SU-DHL-6 (cell line): ENCODE results near the gene SLC25A13.

Experiments
- H2AFZ ChIP-seq: fragments of 200-600 bp; sonication (generic); 2 replicates; pipeline ENCODE4 v1.6.1; 2014; ENCODE audit warnings: low read depth, mild to moderate bottlenecking, moderate library complexity, mixed read lengths, antibody characterized with exemption, low read length; ENCODE audit not compliant: severe bottlenecking
- H3F3A ChIP-seq: fragments of 200-600 bp; shearing (Covaris generic); 2 replicates; pipeline ENCODE4 v1.6.0; 2016; ENCODE audit warnings: antibody characterized with exemption, mild to moderate bottlenecking; ENCODE audit not compliant: insufficient read depth
- H3K27ac ChIP-seq: fragments of 200-600 bp; sonication (generic); 2 replicates; pipeline ENCODE4 v1.5.1; 2016; ENCODE audit warnings: low read depth, mild to moderate bottlenecking, low read length, moderate library complexity, mixed read lengths
- H3K27me3 ChIP-seq: fragments of 200-600 bp; sonication (generic), shearing (Covaris generic); 2 replicates; pipeline ENCODE4 v1.6.0; 2014; ENCODE audit warnings: mild to moderate bottlenecking, low read length
- H3K36me3 ChIP-seq: fragments of 200-600 bp; sonication (generic); 2 replicates; pipeline ENCODE4 v1.6.1; 2014; ENCODE audit warnings: mild to moderate bottlenecking, low read length, mixed read lengths
- H3K4me2 ChIP-seq: fragments of 300-600, 200-600 bp; shearing (Covaris generic), sonication (generic); 2 replicates; pipeline ENCODE4 v1.6.0; 2014; ENCODE audit warnings: low read length, low read depth, mild to moderate bottlenecking; ENCODE audit not compliant: poor library complexity, severe bottlenecking
- H3K4me3 ChIP-seq: fragments of 200-600 bp; sonication (generic); 2 replicates; pipeline ENCODE4 v1.5.1; 2014; ENCODE audit warnings: antibody characterized with exemption, low read length, mild to moderate bottlenecking, mixed read lengths; ENCODE audit not compliant: insufficient read depth, poor library complexity, severe bottlenecking
- H3K79me2 ChIP-seq: fragments of 200-600 bp; sonication (generic); 2 replicates; pipeline ENCODE4 v1.6.1; 2014; ENCODE audit warnings: mild to moderate bottlenecking, low read length, moderate library complexity; ENCODE audit not compliant: insufficient read depth
- H3K9ac ChIP-seq: fragments of 200-600 bp; sonication (generic); 2 replicates; pipeline ENCODE4 v1.7.0; 2014; ENCODE audit warnings: mild to moderate bottlenecking, low read length
- H3K9me2 ChIP-seq: fragments of 200-600 bp; sonication (generic); replicated peaks from 2 replicates; pipeline ENCODE4 v1.6.1; 2014; ENCODE audit warnings: low read length; ENCODE audit not compliant: insufficient read depth
- H3K9me3 ChIP-seq: fragments of 200-600 bp; sonication (generic); 2 replicates; pipeline ENCODE4 v1.6.1; 2014; ENCODE audit warnings: low read length, mixed read lengths; ENCODE audit not compliant: insufficient read depth
- H4K20me1 ChIP-seq: fragments of 200-600 bp; sonication (generic); 2 replicates; pipeline ENCODE4 v1.6.1; 2014; ENCODE audit warnings: low read depth, mild to moderate bottlenecking, antibody characterized with exemption, low read length, moderate library complexity, mixed read lengths
- CTCF ChIP-seq: fragments of 200-600 bp; sonication (generic); IDR thresholded peaks from one replicate; pipeline ENCODE4 v1.5.1; 2017; ENCODE audit warnings: antibody characterized with exemption, mild to moderate bottlenecking, low read length, moderate library complexity; ENCODE audit not compliant: insufficient read depth, poor library complexity, severe bottlenecking
- EZH2phosphoT487 ChIP-seq: fragments of 200-600 bp; sonication (generic), shearing (Covaris generic); conservative IDR thresholded peaks from 2 replicates; pipeline ENCODE4 v1.6.1; 2018; ENCODE audit warnings: mild to moderate bottlenecking, antibody characterized with exemption, low read length, moderate library complexity, mixed read lengths

SLC25A13 gene

GRCh38 chr7:96212474-96212873 is 109.4 kb downstream of the SLC25A13 start:
- Histone ChIP-seq H3K9me2 (no peaks in the 10 kb centered on the region), H3F3A (no peaks in the 10 kb centered on the region), H3K9ac (no peak overlapping the region), H3K4me3 (no peak overlapping the region), H3K27me3 (no peaks in the 10 kb centered on the region), H3K36me3 (0 out of 2 replicates have a peak, but pooled peaks cover 3% of the 10 kb centered on the region), H3K79me2 (0 out of 2 replicates have a peak, but pooled peaks cover 4% of the 10 kb centered on the region), H3K27ac (no peak overlapping the region), H3K9me3 (no peaks in the 10 kb centered on the region), H3K4me2 (no peak overlapping the region), H4K20me1 (no peaks in the 10 kb centered on the region), H2AFZ (no peak overlapping the region)
- TF ChIP-seq EZH2phosphoT487, result no peak
- TF ChIP-seq CTCF, result no peak

GRCh38 chr7:96211954-96212353 is 109.9 kb downstream of the SLC25A13 start:
- no peak overlapping the region for H2AFZ ChIP-seq
- H3K9me2 ChIP-seq, result no peaks in the 10 kb centered on the region
- H3K4me3 ChIP-seq, result no peak overlapping the region
- H3K79me2 ChIP-seq, result 0 out of 2 replicates have a peak, but pooled peaks cover 4% of the 10 kb centered on the region
- TF ChIP-seq CTCF (no peak), EZH2phosphoT487 (no peak)
- no peaks in the 10 kb centered on the region for H3K9me3 ChIP-seq
- H3F3A ChIP-seq, result no peaks in the 10 kb centered on the region
- H4K20me1 ChIP-seq, result no peaks in the 10 kb centered on the region
- H3K27ac ChIP-seq, result no peak overlapping the region
- no peaks in the 10 kb centered on the region for H3K27me3 ChIP-seq
- 0 out of 2 replicates have a peak, but pooled peaks cover 3% of the 10 kb centered on the region for H3K36me3 ChIP-seq
- no peak overlapping the region for H3K4me2 ChIP-seq
- no peak overlapping the region for H3K9ac ChIP-seq

- Histone ChIP-seq H3K79me2 (no peaks in the 10 kb centered on the region), H3K27me3 (no peaks in the 10 kb centered on the region), H2AFZ (no peak overlapping the region), H3K9ac (no peak overlapping the region), H3K9me2 (no peaks in the 10 kb centered on the region), H3F3A (no peaks in the 10 kb centered on the region), H3K9me3 (no peaks in the 10 kb centered on the region), H3K27ac (no peak overlapping the region), H3K4me2 (no peak overlapping the region), H3K4me3 (no peak overlapping the region), H4K20me1 (no peaks in the 10 kb centered on the region), H3K36me3 (0 out of 2 replicates have a peak, but pooled peaks cover 3% of the 10 kb centered on the region)
- TF ChIP-seq EZH2phosphoT487 (no peak), CTCF (no peak)
Observed at GRCh38 chr7:96205665-96206064, 116.2 kb downstream of the SLC25A13 start.
